ENCODE results near the gene RBM26. TPM values are rescaled to one million over a fixed set of nuclear protein-coding genes. Genes with fewer than 3 reads are reported as not detected.

RBM26 gene
- total RNA-seq, 4 donors from 2014 or later, result 21.1 to 43.1 (median 26.9) TPM

DNA sequence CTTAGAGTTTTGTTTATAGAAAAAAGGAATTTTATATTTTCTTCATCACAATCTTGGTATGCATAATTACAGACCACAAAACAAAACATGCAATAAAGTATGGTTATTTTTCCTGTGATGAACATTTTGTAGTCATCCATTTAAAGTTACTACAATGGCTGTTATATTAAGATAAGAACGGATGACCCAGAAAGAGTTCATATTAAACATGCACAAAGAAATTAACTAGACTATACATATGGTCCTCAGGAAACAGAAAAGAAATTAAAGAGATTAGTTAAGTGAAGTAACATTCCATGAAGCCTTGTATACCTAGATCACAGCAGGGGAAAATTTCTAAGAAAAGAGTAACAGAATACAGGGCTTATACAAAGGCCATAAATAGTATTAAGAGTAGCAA is 36.8 kb downstream of the RBM26 start:
- no peak for ATAC-seq
- TF ChIP-seq, protein P1, sequence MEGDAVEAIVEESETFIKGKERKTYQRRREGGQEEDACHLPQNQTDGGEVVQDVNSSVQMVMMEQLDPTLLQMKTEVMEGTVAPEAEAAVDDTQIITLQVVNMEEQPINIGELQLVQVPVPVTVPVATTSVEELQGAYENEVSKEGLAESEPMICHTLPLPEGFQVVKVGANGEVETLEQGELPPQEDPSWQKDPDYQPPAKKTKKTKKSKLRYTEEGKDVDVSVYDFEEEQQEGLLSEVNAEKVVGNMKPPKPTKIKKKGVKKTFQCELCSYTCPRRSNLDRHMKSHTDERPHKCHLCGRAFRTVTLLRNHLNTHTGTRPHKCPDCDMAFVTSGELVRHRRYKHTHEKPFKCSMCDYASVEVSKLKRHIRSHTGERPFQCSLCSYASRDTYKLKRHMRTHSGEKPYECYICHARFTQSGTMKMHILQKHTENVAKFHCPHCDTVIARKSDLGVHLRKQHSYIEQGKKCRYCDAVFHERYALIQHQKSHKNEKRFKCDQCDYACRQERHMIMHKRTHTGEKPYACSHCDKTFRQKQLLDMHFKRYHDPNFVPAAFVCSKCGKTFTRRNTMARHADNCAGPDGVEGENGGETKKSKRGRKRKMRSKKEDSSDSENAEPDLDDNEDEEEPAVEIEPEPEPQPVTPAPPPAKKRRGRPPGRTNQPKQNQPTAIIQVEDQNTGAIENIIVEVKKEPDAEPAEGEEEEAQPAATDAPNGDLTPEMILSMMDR (IDR thresholded peaks at IDR 0.05), result no peak
- TF ChIP-seq EP300 (IDR thresholded peaks at IDR 0.05) (no peak), POLR2AphosphoS5 (IDR thresholded peaks at IDR 0.05) (no peak), POLR2A (IDR thresholded peaks at IDR 0.05) (no peak)
- Histone ChIP-seq H3K9me3 (no peaks in the 10 kb centered on the region), H3K27me3 (no peaks in the 10 kb centered on the region), H3K4me1 (no peaks in the 10 kb centered on the region), H3K36me3 (peaks cover 0 to 85% of the 10 kb centered on the region in 2 donors), H3K4me3 (no peak overlapping the region), H3K27ac (no peak overlapping the region)
- WGBS, 2 donors (ENCODE audit: low coverage in 1 of 2), result 75% methylated on average over 1 of the region's 1 CpG; no CpG with 5 or more reads in 1 of the 2 donors

DNA sequence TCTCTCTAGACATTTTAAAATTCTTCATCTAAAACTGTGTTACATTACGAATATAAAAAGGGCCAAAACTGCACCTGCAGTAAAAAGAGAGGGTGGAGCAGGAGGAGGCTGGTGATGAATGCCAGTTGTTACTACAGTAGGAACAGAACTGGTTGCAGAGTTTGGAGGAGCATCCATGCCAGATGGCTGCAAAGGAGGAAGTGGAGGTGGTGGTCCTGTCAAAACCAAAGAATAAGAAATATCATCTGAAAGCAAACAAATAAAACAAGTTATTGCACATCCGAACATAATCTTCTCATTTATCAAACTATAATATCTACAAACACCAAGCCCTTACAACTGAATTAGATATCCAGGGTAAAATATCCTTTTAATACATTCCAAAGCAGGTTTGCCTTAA is 40.1 kb downstream of the RBM26 start:
- Histone ChIP-seq H3K9me3 (no peaks in the 10 kb centered on the region), H3K4me3 (no peak overlapping the region), H3K4me1 (no peaks in the 10 kb centered on the region), H3K36me3 (peaks cover 0 to 99% of the 10 kb centered on the region in 2 donors), H3K27ac (no peak overlapping the region), H3K27me3 (no peaks in the 10 kb centered on the region)
- ATAC-seq, result no peak
- TF ChIP-seq EP300 (IDR thresholded peaks at IDR 0.05) (no peak), POLR2A (IDR thresholded peaks at IDR 0.05) (no peak), POLR2AphosphoS5 (IDR thresholded peaks at IDR 0.05) (no peak)
- TF ChIP-seq, protein P1 (IDR thresholded peaks at IDR 0.05), result no peak
- 73 to 90% methylated on average over 2 of the region's 2 CpGs for WGBS, 2 donors (ENCODE audit: low coverage in 1 of 2)

DNA sequence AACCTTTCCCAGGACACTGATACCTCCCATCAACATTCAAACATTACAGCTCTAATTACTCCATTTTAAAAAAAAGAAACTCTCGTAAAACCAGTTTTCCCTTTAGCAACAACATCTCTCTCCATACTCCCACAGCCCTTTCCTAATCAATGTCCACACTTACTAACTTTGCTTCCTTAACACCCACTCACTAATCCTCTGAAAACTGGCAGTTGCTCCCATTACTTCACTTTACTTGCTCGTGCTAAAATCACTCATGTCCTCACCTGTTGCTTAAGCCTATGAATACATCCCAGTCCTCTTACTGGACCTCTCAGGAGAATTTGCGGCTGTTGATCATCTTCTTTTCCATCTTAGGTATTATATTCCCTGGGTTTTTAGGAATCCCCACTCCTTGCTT is 44.8 kb downstream of the RBM26 start:
- WGBS, 2 donors (ENCODE audit: low coverage in 1 of 2), result 86 to 94% methylated on average over 3 of the region's 3 CpGs
- no peak for ATAC-seq
- no peak overlapping the region for H3K4me3 ChIP-seq

DNA sequence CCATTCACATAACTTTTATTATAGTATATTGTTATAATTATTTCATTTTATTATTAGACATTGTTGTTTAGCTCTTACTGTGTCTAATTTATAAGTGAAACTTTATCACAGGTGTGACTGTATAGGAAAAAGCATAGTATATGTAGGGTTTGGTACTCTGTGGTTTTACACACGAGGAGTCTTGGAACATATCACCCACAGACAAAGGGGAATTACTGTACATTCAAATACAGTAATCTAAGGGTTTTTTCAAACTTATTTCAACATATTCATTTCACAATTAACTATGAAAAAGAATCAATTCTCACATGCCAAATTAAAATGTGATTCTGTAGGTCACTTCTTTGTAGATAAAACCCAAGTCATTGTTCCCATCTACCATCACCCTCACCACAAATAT is 46.0 kb downstream of the RBM26 start:
- no peak for ATAC-seq
- Histone ChIP-seq H3K36me3 (peaks cover 5 to 94% of the 10 kb centered on the region in 2 donors), H3K4me1 (no peaks in the 10 kb centered on the region), H3K9me3 (no peaks in the 10 kb centered on the region), H3K4me3 (no peak overlapping the region), H3K27ac (no peak overlapping the region), H3K27me3 (no peaks in the 10 kb centered on the region)
- 83 to 88% methylated on average over 1 of the region's 1 CpG for WGBS, 2 donors (ENCODE audit: low coverage in 1 of 2)
- TF ChIP-seq POLR2A (IDR thresholded peaks at IDR 0.05) (no peak), POLR2AphosphoS5 (IDR thresholded peaks at IDR 0.05) (no peak), EP300 (IDR thresholded peaks at IDR 0.05) (no peak)
- TF ChIP-seq, protein P1 (IDR thresholded peaks at IDR 0.05), result no peak

More for the DNA sequence above, 44.8 kb downstream of the RBM26 start:
- no peaks in the 10 kb centered on the region for H3K9me3 ChIP-seq
- H3K36me3 ChIP-seq, result peaks cover 5 to 95% of the 10 kb centered on the region in 2 donors
- no peak overlapping the region for H3K27ac ChIP-seq
- no peaks in the 10 kb centered on the region for H3K4me1 ChIP-seq
- H3K27me3 ChIP-seq, result no peaks in the 10 kb centered on the region
- TF ChIP-seq POLR2A (IDR thresholded peaks at IDR 0.05) (no peak), EP300 (IDR thresholded peaks at IDR 0.05) (no peak), POLR2AphosphoS5 (IDR thresholded peaks at IDR 0.05) (no peak)
- TF ChIP-seq, protein P1 (IDR thresholded peaks at IDR 0.05), result no peak

DNA sequence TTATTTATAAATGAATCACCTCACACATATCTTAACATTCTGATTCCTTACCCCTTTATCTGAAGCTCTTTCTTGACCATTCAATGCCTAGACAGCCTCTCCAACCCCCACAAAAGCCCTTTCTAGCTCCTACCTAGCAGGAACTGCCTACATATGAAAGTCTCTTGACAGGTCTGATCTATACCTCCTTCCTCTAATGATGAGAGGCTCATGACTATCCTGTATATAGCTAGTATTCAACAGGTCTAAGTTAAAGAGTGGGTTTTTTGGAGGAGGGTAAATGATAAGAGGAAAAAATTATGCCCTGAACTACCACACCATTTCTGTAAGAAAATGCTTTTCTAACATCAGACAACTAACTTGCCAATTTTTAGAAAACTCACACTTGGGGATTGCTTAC is 47.0 kb downstream of the RBM26 start:
- TF ChIP-seq, protein P1 (IDR thresholded peaks at IDR 0.05), result no peak
- TF ChIP-seq POLR2A (IDR thresholded peaks at IDR 0.05) (no peak), POLR2AphosphoS5 (IDR thresholded peaks at IDR 0.05) (no peak), EP300 (IDR thresholded peaks at IDR 0.05) (no peak)
- H3K27me3 ChIP-seq, result no peaks in the 10 kb centered on the region
- no peaks in the 10 kb centered on the region for H3K4me1 ChIP-seq
- H3K27ac ChIP-seq, result no peak overlapping the region
- H3K36me3 ChIP-seq, result peaks cover 7 to 94% of the 10 kb centered on the region in 2 donors
- H3K9me3 ChIP-seq, result no peaks in the 10 kb centered on the region
- H3K4me3 ChIP-seq, result no peak overlapping the region
- no peak for ATAC-seq

Measured in gastroesophageal sphincter (tissue), 4 donors.